Measurements from ENCODE around the gene CRAT.

The CRAT gene

DNA sequence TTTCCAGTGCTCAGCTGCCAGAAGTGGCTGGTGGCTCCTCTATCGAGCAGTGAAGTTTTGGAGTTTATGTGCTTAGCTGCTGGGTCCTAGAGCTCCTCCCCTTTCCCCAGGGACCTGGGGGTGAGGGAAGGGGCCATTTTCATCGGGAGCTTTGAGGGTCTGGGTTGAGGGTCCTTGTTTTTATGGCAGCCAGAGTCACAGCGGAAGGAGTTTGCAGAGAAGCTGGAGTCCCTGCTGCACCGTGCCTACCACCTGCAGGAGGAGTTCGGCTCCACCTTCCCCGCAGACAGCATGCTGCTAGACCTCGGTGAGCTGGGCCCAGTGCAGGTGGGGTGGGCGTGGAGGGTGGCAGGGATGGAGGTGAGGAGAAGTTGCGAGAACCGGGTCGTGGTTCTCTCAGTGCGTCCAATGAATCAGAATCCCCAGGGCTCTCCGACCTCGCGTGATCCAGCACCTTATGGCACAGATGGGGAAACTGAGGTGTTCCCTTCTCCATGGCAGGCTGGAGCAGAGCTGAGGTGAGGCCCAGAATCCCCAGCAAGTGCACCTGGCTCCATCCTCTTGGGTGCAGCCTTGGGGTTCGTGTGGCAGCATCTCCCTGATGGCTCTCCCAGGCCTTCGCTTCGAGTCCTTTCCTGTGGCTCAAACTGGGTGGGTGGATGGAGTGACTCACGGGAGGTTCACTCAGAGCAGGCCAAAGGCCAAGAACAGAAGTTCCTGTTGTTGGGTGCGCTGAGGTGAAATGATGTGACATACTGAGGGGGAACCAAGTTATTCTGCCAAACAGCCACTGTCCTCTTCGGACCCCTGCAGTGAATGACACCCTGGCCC lies 51.4 kb downstream of the CRAT start:
- DNase-seq, result no peak

DNA sequence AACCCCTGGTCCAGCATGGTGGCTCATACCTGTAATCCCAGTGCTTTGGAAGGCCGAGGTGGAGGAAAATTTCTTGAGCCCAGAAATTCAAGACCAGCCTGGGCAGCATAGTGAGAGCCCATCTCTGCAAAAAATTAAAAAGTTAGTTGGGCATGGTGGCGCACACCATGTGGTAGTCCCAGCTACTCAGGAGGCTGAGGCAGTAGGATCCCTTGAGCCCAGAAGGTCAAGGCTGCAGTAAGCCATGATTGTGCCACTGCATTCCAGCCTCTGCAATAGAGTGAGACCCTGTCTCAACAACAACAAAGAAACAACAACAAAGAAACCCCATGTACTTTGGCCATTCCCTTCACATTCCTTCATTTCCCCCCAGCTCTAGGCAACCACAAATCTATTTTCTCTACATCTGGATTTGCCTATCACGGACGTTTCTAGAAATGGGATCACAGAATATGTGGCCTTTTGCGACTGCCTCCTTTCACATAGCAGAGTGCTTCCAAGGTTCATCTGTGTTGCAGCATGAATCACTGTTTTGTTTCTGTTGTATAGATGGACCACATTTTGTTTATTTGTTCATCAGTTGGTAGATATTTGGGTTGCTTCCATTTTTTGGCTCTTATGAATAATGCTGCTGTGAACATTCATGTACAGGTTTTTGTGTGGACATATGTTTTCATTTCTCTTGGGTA lies 56.3 kb downstream of the CRAT start:
- DNase-seq, result no peak

DNA sequence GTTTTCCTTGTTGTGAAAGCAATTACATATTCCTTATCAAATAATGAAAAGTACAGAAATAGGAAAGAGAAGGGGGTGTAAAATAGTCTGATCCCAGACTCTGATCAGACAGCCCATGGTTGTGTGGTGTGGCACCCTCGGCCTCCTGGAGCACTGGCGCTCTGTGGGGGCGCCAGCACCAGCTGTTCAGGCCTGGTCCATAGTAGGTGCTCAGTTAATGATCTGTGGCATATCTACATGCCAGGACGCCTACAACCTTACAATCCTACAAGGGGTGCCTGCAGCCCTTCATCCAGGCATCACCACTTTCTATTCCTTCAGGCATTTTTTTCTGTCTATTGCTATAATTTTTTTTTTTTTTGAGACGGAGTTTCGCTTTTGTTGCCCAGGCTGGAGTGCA lies 57.6 kb downstream of the CRAT start:
- DNase-seq, result no peak

DNA sequence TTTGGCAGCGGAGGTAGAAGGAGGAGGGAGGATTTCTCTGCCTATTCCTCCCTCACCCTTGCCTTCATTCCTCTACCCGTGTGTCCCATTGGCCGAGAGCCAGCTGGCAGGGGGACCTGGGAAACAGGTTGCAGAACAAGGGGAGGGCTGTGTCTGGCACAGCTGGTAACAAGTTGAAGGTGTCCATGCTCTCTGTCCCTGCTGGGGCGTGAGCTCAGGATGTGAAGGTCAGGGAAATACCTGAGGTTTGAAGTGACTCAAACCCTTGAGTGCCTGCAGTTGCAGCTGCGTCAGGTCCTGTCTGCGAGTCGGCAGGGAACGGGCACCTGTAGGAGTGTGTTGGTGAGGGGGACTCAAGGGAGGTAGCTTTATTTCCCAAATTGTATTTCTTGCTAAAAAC lies 58.0 kb downstream of the CRAT start:
- DNase-seq, result peak in 1 of 2 experiments; percentile 44

All from cerebellar nuclear complex (tissue), 1 donor.